ENCODE measurements around the gene CDH2.

CDH2 gene

GRCh38 chr18:28075501-28075900 is 101.4 kb downstream of the CDH2 start:
- POLR2A ChIA-PET (ENCODE audit: low non-redundant PET), result no interaction called here
- CTCF ChIA-PET, result no interaction called here
- no peak overlapping the region for H3K27ac ChIP-seq
- TF ChIP-seq, protein P1, sequence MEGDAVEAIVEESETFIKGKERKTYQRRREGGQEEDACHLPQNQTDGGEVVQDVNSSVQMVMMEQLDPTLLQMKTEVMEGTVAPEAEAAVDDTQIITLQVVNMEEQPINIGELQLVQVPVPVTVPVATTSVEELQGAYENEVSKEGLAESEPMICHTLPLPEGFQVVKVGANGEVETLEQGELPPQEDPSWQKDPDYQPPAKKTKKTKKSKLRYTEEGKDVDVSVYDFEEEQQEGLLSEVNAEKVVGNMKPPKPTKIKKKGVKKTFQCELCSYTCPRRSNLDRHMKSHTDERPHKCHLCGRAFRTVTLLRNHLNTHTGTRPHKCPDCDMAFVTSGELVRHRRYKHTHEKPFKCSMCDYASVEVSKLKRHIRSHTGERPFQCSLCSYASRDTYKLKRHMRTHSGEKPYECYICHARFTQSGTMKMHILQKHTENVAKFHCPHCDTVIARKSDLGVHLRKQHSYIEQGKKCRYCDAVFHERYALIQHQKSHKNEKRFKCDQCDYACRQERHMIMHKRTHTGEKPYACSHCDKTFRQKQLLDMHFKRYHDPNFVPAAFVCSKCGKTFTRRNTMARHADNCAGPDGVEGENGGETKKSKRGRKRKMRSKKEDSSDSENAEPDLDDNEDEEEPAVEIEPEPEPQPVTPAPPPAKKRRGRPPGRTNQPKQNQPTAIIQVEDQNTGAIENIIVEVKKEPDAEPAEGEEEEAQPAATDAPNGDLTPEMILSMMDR (conservative IDR thresholded peaks at IDR 0.05; ENCODE audit: low read depth), result no peak
- no peak for DNase-seq (ENCODE audit: low spot score)

GRCh38 chr18:28074076-28074475 is 102.9 kb downstream of the CDH2 start:
- ChIA-PET CTCF (no interaction called here), POLR2A (ENCODE audit: low non-redundant PET) (no interaction called here)
- no peak for DNase-seq (ENCODE audit: low spot score)
- TF ChIP-seq, protein P1 (conservative IDR thresholded peaks at IDR 0.05; ENCODE audit: low read depth), result no peak
- H3K27ac ChIP-seq, result no peak overlapping the region

- ChIA-PET POLR2A (ENCODE audit: low non-redundant PET) (no interaction called here), CTCF (no interaction called here)
- TF ChIP-seq, protein P1 (conservative IDR thresholded peaks at IDR 0.05; ENCODE audit: low read depth), result no peak
- H3K27ac ChIP-seq, result no peak overlapping the region
- DNase-seq (ENCODE audit: low spot score), result no peak
Observed at GRCh38 chr18:28073658-28074057, 103.3 kb downstream of the CDH2 start.

GRCh38 chr18:28071199-28071598 is 105.7 kb downstream of the CDH2 start:
- CTCF ChIA-PET, result interaction anchor here (0.7 kb wide), 1 partner anchor 16 kb away, joined by 6 read pairs; no protein-coding TSS in a partner anchor
- TF ChIP-seq, protein P1 (conservative IDR thresholded peaks at IDR 0.05; ENCODE audit: low read depth), result no peak
- POLR2A ChIA-PET (ENCODE audit: low non-redundant PET), result no interaction called here
- no peak overlapping the region for H3K27ac ChIP-seq
- no peak for DNase-seq (ENCODE audit: low spot score)

GRCh38 chr18:28068207-28068606 is 108.7 kb downstream of the CDH2 start:
- POLR2A ChIA-PET (ENCODE audit: low non-redundant PET), result no interaction called here
- CTCF ChIA-PET, result no interaction called here
- no peak for DNase-seq (ENCODE audit: low spot score)
- TF ChIP-seq, protein P1 (conservative IDR thresholded peaks at IDR 0.05; ENCODE audit: low read depth), result no peak
- no peak overlapping the region for H3K27ac ChIP-seq

GRCh38 chr18:28067346-28067745 is 109.6 kb downstream of the CDH2 start:
- TF ChIP-seq, protein P1 (conservative IDR thresholded peaks at IDR 0.05; ENCODE audit: low read depth), result no peak
- no peak overlapping the region for H3K27ac ChIP-seq
- ChIA-PET CTCF (no interaction called here), POLR2A (ENCODE audit: low non-redundant PET) (no interaction called here)
- DNase-seq (ENCODE audit: low spot score), result no peak

GRCh38 chr18:28065793-28066186 is 111.1 kb downstream of the CDH2 start:
- TF ChIP-seq, protein P1 (conservative IDR thresholded peaks at IDR 0.05; ENCODE audit: low read depth), result no peak
- H3K27ac ChIP-seq, result no peak overlapping the region
- DNase-seq (ENCODE audit: low spot score), result no peak
- POLR2A ChIA-PET (ENCODE audit: low non-redundant PET), result no interaction called here
- CTCF ChIA-PET, result no interaction called here
